ENCODE measurements around the gene SELPLG.
"Not testable (repeated sequence)": the region's sequence is repeated elsewhere in the genome, so short reads cannot be mapped to it uniquely, and the experiment has no call there.

SELPLG gene

GRCh38 chr12:108586306-108586705, 47.4 kb downstream of the SELPLG start:
- DNase-seq, result no peak

GRCh38 chr12:108585864-108586263, 47.8 kb downstream of the SELPLG start:
- no peak for DNase-seq

GRCh38 chr12:108584456-108585065, 49.1 kb downstream of the SELPLG start:
- no peak for DNase-seq

GRCh38 chr12:108583991-108584390, 49.7 kb downstream of the SELPLG start:
- no peak for DNase-seq

- DNase-seq, result no peak
Observed at GRCh38 chr12:108582978-108583770, 50.5 kb downstream of the SELPLG start.

GRCh38 chr12:108582509-108582908, 51.2 kb downstream of the SELPLG start:
- no peak for DNase-seq

- DNase-seq, result no peak
Observed at GRCh38 chr12:108581311-108582227, 52.1 kb downstream of the SELPLG start.

- DNase-seq, result no peak
Observed at GRCh38 chr12:108580531-108580930, 53.2 kb downstream of the SELPLG start.

- DNase-seq, result no peak
Observed at GRCh38 chr12:108578813-108579212, 54.9 kb downstream of the SELPLG start.

GRCh38 chr12:108578264-108578663, 55.4 kb downstream of the SELPLG start:
- DNase-seq, result no peak

- DNase-seq, result no peak
Observed at GRCh38 chr12:108577458-108577857, 56.2 kb downstream of the SELPLG start.

GRCh38 chr12:108576660-108577234, 56.9 kb downstream of the SELPLG start:
- no peak for DNase-seq

GRCh38 chr12:108575199-108575912, 58.3 kb downstream of the SELPLG start:
- no peak for DNase-seq

GRCh38 chr12:108574276-108574675, 59.4 kb downstream of the SELPLG start:
- DNase-seq, result not testable (repeated sequence)

GRCh38 chr12:108573317-108573716, 60.4 kb downstream of the SELPLG start:
- DNase-seq, result no peak

- no peak for DNase-seq
Observed at GRCh38 chr12:108572166-108572790, 61.4 kb downstream of the SELPLG start.

All from activated CD4-positive, alpha-beta T cell treated with anti-CD3 and anti-CD28 coated beads for 4 hours (primary cell).